Measurements from ENCODE around the gene NRCAM.
A peak's percentile ranks its signal among the peaks of the same experiment; 100 is the strongest.

The NRCAM gene

GRCh38 chr7:108193594-108194498 is 262.4 kb downstream of the NRCAM start:
- no peak for DNase-seq

DNA sequence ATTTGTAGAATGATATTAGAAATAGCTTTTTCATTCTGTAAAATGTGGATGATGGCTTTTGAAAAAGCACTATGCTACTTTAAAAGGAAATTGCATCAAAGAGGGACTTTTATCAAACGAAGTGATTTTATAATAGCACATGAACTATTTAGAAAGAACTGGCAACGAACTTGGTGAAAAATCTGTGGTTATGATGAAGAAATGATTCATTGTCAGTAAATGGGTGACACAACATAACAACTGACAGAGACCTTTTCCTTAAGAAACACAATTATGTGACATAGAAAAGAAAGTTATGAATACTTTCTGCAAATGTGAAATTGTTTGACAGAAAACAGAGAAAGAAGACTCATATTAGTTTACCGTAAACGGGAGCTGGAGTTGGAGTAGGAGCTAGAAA is 265.3 kb downstream of the NRCAM start:
- DNase-seq = no peak

GRCh38 chr7:108189733-108190388 is 266.4 kb downstream of the NRCAM start:
- no peak for DNase-seq

- DNase-seq = no peak
Observed at GRCh38 chr7:108188724-108189123, 267.5 kb downstream of the NRCAM start.

DNA sequence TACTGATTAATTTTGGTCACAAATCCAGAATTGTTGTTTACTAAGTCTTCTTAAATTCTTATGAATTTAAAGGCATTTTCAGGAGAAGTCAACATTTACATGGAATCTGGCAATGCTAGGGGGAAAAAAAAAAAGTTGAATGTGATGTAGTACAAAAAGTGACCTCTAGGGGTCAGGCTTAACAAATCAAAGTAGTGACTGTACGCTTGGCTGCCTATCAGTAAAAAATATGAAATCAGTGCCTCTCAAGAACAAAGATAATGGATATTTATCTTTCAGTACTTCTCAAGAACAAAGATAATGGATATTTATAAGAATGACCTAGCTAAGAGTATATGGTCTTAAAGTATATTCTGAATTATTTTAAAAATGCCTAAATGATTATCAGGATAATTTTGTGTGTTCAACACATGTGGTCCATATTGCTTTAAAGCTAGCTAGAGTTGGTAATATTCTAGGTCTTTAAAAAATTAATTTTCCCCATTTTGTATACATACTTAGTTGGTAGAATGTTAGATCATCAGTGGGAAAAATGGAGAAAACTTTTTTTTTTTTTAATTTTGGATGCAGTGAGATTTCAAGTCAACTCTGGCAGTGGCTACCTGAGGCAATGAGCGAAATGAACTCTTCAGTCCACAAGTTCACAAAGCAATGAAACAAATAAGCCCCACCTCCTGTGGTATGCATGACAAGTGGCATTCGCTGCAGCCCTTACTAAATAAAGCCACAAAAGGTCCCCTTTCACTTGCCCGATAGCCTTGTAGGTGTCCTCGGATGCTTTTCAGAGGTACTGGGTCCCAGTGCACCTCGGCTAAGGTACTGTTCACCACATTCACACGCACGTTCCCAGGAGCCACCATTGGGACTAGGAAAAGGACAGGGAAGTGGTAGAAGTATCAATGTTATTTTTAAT is 274.9 kb downstream of the NRCAM start:
- peak; percentile 64 for DNase-seq

- no peak for DNase-seq
Observed at GRCh38 chr7:108178398-108178797, 277.8 kb downstream of the NRCAM start.

- no peak for DNase-seq
Observed at GRCh38 chr7:108171164-108171563, 285.1 kb downstream of the NRCAM start.

DNA sequence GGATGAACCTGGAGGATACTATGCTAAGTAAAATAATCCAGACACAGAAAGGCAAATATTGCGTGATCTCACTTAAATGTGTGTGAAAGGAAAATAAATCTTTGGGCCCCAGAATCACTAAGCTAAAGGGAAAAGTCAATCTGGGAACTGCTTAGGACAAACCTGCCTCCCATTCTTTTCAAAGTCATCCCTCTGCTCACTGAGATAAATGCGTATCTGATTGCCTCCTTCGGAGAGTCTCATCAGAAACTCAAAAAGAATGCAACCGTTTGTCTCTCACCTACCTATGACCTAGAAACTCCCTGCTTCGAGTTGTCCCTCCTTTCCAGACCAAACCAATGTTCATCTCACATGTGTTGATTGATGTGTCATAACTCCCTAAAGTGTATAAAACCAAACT is 286.0 kb downstream of the NRCAM start:
- no peak for DNase-seq

DNA sequence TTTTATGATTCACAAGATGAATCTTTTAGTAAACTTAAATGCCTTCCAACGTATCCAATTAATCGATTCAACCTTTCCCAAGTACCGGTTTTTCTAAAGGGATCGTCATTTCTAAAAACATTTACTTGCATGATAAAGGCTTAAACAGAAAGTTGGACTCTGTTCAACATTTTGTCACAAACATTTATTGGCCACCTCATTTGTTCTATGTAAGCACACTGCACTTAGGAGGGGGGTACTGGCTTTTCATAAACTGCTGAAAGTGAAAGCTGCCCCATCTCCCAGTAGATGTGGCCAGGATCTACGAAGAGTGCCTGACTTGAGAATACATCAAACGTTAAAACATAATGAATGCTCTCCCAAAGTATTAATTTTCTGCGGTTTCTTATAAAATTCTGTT is 288.8 kb downstream of the NRCAM start:
- DNase-seq = no peak

DNA sequence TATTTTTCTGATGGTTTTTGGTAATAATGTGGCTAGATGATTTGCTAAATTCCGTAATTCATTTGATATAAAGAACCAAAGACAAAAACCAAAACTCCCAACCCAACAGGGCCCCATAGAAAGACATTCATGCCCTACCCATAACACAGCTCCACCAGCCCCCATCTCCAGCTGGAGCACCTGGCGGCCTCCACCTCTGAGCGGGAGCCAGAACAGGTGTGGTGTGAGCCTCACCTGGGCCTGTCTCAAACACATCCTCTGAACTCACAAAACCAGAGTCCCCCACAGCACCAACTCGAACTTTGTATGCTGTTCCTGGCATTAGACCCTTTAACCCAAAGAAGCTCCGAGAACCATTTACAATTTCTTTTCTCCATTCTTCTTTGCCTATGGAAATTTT is 289.5 kb downstream of the NRCAM start:
- no peak for DNase-seq

DNA sequence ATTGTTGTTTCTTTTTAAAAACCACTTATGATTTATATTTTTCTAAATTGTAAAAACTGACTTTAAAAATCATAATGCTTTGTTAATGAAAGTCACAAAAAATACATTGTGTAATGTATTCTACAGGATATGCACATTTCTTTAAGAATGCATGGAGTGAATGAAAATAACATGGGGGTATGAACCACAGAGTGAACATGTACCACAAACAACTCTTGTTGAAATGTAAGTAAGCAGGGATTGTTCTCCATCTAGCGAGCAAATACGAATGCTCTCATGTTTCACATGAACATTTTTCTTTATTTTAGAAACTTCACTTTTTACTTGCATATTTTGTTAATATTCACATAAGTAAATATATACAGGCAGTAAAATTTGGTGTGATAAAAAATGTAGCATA is 290.5 kb downstream of the NRCAM start:
- no peak for DNase-seq

DNA sequence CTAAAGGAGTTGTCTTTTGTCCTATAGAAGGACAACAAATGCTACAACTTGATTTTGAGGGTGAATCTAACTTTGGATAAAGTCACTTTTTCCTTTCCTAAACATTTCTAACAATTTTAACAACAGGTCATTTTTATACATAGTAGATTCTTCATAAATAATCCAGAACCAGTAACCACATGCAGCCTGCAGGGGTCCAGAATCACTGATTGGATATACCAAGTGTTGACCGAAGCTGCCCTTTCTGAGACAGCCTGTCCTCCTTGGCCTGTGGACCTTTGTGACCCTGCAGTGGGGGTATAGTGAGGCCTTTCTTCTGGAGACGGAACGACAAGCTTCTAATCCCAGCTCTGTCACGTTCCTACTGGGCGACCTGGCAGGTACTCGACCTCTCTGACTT is 291.3 kb downstream of the NRCAM start:
- no peak for DNase-seq

DNA sequence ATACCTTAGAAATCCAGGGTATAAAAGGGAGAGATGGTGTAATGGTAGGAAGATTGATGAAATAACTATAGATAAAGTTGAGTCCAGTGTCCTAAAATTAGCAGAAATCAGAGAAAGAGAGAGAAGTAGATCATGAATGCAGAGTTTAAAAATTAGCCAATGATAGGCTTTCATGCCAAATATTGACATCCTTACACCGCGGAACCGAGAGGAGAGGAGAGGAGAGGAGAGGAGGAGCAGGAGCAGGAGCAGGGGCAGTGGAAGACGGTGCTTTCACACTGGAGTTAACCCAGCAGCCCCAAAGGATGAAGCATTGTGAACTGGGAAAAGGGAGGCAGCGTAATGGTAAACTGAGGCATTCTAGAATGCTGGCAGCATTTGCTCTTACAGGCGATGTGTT is 291.9 kb downstream of the NRCAM start:
- no peak for DNase-seq

DNA sequence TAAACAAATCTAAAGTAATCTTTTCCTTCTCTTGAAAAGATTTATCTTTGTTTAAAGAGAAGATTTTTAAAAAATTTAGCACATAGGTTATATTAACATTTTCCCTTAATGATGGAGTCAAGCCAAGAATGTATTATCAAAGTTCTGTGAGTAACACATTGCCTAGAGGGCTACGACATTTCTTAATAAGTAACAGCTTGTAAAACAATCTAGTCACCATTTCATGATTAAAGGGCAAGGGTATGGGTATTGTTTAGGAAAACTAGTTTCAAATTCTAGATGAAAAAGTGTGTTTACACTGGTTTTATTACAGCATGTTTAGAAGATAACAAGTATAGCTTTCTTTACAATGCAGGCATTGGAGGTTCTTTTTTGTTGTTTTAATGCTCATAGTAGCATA is 297.5 kb downstream of the NRCAM start:
- no peak for DNase-seq

DNA sequence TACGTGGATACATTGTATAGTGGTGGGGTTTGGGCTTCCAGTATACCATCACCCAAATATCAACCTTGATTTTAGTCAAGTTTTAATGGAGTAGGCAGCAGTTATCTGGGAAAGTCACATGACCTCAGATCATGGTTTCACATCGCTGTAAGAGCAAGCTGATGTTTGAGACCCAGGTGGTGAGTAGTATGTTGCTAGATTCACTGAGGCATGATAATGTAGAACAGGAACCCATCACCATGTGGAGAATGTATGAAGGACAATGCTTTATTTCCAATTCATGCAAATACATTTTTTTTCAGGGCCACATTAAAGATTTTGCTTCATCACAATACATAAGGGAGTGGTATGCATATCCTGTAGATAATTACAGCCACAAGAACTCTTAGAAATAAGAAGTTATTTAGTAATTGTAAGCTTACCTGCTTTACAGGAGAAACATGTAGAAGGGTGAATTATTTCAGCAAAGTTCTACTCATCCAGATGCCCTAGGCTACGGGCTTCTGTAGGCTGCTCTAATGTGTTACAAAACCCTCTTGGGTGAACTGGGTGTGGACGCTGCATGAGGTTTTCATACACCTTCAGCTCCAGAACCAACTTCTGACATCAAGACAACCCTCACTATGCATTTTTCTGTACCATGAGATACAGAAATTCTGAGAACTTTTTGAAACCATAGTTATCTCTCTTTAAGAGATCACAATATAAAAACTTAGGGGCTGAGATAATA is 298.5 kb downstream of the NRCAM start:
- no peak for DNase-seq

- no peak for DNase-seq
Observed at GRCh38 chr7:108156897-108157605, 299.2 kb downstream of the NRCAM start.

DNA sequence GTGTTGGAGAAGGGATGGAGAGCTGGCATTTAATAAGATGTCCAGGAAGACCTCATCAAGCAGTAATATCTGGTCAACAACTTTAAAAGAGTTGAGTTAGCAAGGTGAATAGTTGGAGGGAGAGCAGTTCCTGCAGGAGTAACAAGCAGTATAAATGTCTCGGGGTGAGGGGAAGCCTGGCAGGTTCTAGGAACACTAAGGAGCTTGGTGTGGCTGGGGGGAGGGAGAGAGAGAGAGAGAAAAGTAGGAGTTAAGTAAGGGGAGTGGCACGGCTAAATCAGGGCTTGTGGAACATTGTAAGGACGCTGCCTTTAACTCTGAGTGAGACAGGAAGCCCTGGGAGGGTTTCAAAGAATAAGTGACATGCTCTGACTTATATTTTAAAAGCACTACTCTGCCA is 304.0 kb downstream of the NRCAM start:
- no peak for DNase-seq

DNA sequence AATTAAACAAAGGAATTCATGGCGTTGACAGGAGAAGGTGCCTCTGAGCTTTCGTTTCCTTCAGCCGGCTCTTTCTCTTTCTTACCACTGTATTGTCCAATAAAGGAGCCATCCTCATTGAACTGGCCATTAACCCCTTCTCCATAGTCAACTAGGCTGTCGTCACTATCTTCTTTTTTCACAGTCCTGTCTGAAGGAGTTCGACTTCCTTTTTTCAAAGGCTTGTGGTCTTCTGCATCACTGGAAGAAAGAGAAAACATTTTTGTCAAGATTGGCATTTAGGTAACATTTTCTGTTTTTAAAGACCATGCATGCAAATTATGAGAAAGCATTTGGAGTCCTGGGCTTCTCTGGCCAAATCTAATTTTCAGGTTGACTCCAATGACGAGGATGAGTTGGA is 306.3 kb downstream of the NRCAM start:
- DNase-seq = peak; percentile 38

- DNase-seq = no peak
Observed at GRCh38 chr7:108149119-108149518, 307.1 kb downstream of the NRCAM start.

DNA sequence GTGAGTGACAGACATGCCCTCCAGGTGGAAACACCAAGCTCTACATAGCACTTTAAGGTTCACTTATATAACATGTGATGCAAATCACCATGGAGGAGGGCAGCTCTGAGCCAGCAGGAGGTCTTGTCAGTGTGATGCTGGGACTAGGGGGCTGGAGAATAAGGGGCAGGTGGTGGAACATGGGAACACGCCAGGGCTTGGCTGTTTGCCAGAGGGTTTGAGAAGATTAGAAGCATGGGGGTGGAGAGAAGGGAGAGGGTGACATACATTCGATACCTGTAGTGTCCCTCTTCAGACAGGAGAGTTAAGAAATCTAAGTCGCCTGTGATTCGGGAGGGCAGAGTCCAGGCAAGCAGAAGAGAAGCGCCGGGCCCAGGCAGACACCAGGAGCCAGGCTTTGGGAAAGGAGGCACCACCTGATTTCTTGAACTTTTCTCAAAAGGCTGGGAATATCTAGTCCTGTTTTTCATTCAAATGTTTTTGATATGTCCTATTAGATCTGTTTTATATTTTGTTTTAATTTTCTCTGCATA is 309.1 kb downstream of the NRCAM start:
- no peak for DNase-seq

DNA sequence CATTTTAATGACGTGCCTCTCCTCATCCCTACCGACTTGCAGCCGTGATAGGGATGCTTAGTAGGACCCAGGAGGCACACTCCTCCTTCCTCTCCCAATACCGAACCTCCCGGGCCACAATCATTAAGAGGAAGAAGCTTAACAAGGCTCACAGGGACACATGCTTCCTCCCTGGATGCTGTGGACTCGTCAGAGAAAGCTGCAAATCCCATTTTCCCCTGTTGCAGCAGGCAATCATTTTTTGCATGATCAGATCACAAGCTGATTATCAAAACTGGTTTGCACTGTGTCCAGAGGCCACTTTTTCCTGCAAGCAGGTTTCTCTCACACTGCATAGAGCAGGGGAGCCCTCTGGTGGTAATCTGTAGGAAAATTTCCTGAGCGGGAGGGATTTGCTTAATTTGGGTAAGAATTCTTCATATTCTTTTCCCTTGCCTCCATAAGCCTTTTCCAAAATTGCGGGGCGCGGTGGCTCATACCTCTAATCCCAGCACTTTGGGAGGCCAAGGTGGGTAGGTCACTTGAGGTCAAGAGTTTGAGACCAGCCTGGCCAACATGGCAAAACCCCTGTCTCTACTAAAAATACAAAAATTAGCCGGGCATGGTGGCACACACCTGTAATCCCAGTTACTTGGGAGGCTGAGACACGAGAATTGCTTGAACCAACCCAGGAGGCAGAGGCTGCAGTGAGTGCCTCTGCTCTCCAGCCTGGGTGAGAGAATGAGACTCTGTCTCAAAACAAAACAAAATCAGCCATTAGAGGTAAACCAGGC is 310.0 kb downstream of the NRCAM start:
- peak; percentile 65 for DNase-seq
